Osteocyte (in vitro differentiated cells): ENCODE measurements around the gene PIK3R5. TPM values are rescaled to one million over a fixed set of nuclear protein-coding genes. Genes with fewer than 3 reads are reported as not detected.

Experiments used
- DNase-seq: peaks from one replicate; pipeline ENCODE4 v3.0.0; 2021; ENCODE audit warnings: mixed read lengths; ENCODE audit not compliant: unreplicated experiment; ENCODE audit errors: extremely low spot score
- H3K27ac Mint-ChIP-seq: one replicate; pipeline ENCODE4 v1.8.0; 2021; ENCODE audit warnings: mild to moderate bottlenecking, mixed read lengths; ENCODE audit not compliant: unreplicated experiment
- H3K27me3 Mint-ChIP-seq: one replicate; pipeline ENCODE4 v1.8.0; 2021; ENCODE audit warnings: mixed read lengths; ENCODE audit not compliant: unreplicated experiment
- H3K36me3 Mint-ChIP-seq: one replicate; pipeline ENCODE4 v1.8.0; 2021; ENCODE audit warnings: mixed read lengths; ENCODE audit not compliant: unreplicated experiment
- H3K4me1 Mint-ChIP-seq: one replicate; pipeline ENCODE4 v1.8.0; 2021; ENCODE audit warnings: mixed read lengths; ENCODE audit not compliant: unreplicated experiment
- H3K4me3 Mint-ChIP-seq: one replicate; pipeline ENCODE4 v1.8.0; 2021; ENCODE audit warnings: mild to moderate bottlenecking, moderate library complexity, mixed read lengths; ENCODE audit not compliant: unreplicated experiment
- H3K9me3 Mint-ChIP-seq: one replicate; pipeline ENCODE4 v1.8.0; 2021; ENCODE audit warnings: mixed read lengths; ENCODE audit not compliant: unreplicated experiment
- long read RNA-seq: library from polyadenylated mRNA; unstranded; transcript quantifications from one replicate; pipeline ENCODE4 v2.0.0, GENCODE V29; 2021
- total RNA-seq: library from RNA; stranded (reverse); gene quantifications from 2 replicates; pipeline ENCODE4 v1.2.1, GENCODE V29; 2021
- TF ChIP-seq, protein P1 (sequence below): fragments of 200-600 bp; sonication (generic); IDR thresholded peaks from 2 replicates; pipeline ENCODE4 v1.5.0; 2021; ENCODE audit warnings: antibody characterized with exemption, mild to moderate bottlenecking, moderate library complexity

The PIK3R5 gene, protein sequence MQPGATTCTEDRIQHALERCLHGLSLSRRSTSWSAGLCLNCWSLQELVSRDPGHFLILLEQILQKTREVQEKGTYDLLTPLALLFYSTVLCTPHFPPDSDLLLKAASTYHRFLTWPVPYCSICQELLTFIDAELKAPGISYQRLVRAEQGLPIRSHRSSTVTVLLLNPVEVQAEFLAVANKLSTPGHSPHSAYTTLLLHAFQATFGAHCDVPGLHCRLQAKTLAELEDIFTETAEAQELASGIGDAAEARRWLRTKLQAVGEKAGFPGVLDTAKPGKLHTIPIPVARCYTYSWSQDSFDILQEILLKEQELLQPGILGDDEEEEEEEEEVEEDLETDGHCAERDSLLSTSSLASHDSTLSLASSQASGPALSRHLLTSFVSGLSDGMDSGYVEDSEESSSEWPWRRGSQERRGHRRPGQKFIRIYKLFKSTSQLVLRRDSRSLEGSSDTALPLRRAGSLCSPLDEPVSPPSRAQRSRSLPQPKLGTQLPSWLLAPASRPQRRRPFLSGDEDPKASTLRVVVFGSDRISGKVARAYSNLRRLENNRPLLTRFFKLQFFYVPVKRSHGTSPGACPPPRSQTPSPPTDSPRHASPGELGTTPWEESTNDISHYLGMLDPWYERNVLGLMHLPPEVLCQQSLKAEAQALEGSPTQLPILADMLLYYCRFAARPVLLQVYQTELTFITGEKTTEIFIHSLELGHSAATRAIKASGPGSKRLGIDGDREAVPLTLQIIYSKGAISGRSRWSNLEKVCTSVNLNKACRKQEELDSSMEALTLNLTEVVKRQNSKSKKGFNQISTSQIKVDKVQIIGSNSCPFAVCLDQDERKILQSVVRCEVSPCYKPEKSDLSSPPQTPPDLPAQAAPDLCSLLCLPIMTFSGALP
- not detected in 2 replicates for total RNA-seq
- long read RNA-seq = 0 reads

DNA sequence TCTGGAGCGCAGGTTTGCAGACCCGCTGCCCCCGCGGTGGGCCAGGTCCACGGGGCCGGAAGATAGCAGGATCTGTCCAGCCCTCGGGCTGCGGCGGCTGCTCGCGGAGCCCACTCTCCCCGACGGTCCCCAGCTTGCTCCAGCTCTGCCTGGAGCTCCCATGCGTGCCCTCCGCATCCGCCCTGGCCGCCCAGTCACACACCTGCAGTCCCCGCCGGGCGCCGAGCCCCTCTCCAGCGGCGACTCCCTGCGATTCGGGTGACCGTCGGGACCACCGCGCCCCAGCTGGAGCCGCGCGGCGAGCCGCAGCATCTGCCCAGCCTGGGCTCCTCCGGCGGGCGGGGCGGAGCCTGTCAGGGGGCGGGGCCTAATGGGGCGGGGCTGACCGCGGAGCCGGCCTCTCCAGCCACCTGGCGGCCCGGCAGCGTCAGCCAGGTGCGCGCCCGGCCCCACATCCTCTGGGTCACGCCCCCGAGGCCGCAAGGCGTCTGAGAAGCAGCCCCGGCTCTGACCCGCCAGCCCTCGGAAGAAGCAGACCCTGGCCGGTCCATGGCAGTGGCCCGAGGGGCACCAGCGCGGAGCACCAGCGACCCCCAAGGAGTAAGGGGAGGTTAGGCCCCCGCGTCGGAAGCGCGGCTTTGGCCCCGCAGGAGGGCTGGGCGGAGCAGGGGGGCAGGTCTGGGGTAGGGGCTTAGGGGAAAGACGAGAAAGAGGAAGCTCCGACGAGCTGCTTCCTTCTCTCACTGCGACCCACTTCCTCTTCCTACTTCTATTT lies at the start of gene PIK3R5:
TSS of gene PIK3R5 (minus strand) at position 314 of the 775 bp plus-strand sequence. CDS start 54,213 bp downstream, outside the sequence.
- H3K9me3 Mint-ChIP-seq = no peaks in the 10 kb centered on the region
- TF ChIP-seq, protein P1, sequence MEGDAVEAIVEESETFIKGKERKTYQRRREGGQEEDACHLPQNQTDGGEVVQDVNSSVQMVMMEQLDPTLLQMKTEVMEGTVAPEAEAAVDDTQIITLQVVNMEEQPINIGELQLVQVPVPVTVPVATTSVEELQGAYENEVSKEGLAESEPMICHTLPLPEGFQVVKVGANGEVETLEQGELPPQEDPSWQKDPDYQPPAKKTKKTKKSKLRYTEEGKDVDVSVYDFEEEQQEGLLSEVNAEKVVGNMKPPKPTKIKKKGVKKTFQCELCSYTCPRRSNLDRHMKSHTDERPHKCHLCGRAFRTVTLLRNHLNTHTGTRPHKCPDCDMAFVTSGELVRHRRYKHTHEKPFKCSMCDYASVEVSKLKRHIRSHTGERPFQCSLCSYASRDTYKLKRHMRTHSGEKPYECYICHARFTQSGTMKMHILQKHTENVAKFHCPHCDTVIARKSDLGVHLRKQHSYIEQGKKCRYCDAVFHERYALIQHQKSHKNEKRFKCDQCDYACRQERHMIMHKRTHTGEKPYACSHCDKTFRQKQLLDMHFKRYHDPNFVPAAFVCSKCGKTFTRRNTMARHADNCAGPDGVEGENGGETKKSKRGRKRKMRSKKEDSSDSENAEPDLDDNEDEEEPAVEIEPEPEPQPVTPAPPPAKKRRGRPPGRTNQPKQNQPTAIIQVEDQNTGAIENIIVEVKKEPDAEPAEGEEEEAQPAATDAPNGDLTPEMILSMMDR = no peak
- no peak within 1 kb of the TSS for H3K27ac Mint-ChIP-seq
- H3K4me1 Mint-ChIP-seq = no peaks in the 10 kb centered on the region
- DNase-seq = peak; percentile 81
- no peak within 1 kb of the TSS for H3K4me3 Mint-ChIP-seq
- peaks cover 69% of the 10 kb centered on the region for H3K27me3 Mint-ChIP-seq
- H3K36me3 Mint-ChIP-seq = no peaks in the 10 kb centered on the region

DNA sequence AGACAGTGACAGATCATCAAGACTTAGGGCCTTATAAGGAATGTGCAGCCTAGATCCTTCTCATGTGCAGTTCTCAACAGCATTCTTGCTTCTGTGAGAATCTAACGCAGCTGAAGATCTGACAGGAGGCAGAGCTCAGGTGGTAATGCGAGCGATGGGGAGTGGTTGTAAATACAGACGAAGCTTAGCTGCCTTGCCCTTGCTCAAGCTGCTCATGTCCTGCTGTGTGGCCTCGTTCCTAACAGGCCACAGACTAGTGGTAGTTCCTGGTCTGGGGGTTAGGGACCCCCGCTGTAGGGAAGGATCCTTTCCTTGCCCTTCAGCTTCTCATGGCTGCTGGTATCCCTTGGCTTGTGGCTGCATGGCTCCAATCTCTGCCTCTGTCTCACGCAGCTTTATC lies 45.5 kb upstream of the PIK3R5 start:
- H3K36me3 Mint-ChIP-seq = no peaks in the 10 kb centered on the region
- TF ChIP-seq, protein P1 = no peak
- peaks cover 60% of the 10 kb centered on the region for H3K27me3 Mint-ChIP-seq
- no peak overlapping the region for H3K27ac Mint-ChIP-seq
- DNase-seq = no peak
- no peaks in the 10 kb centered on the region for H3K9me3 Mint-ChIP-seq
- H3K4me1 Mint-ChIP-seq = no peaks in the 10 kb centered on the region
- no peak overlapping the region for H3K4me3 Mint-ChIP-seq

DNA sequence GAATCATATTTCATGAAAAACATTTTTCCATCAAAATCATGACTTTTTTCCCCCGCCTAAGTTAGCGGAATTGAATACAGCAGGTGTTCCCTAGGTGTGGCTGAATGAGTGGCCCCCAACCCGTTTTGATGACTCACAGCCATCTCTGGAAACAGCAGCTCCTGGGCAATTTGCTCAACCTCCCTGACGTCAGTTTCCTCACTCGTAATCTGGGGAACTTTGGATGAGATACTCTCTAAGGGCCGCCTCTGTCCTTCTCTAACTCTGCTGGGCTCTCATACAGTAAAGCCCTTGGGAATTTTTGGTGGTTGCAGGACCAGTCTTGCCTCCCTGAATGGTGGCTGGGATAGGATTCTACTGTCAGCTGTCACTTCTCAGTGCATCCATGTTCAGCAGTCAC lies 44.2 kb upstream of the PIK3R5 start:
- H3K4me1 Mint-ChIP-seq = no peaks in the 10 kb centered on the region
- H3K9me3 Mint-ChIP-seq = no peaks in the 10 kb centered on the region
- DNase-seq = no peak
- peaks cover 68% of the 10 kb centered on the region for H3K27me3 Mint-ChIP-seq
- TF ChIP-seq, protein P1 = no peak
- no peak overlapping the region for H3K4me3 Mint-ChIP-seq
- H3K36me3 Mint-ChIP-seq = no peaks in the 10 kb centered on the region
- no peak overlapping the region for H3K27ac Mint-ChIP-seq

DNA sequence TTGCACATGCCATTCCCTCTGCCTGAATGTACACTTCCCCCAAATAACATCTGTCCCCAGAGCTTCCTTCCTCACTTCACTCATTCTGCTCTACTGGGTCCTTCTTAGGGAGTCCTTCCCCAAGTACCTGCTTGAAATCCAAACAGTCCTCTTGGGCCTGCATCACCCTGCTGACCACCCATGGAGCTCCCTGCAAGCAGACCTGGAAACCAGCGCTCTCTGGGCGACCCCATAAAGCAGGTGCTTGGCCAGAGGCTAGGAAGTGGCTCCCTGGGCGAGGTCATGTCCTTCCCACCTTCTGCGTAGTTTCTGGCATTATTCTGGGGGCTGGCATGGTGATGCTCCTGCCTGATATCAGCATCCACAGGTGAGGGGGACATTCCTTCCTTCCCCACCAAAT lies 43.6 kb upstream of the PIK3R5 start:
- Mint-ChIP-seq H3K27ac (no peak overlapping the region), H3K27me3 (peaks cover 66% of the 10 kb centered on the region), H3K4me3 (no peak overlapping the region), H3K9me3 (no peaks in the 10 kb centered on the region), H3K36me3 (no peaks in the 10 kb centered on the region), H3K4me1 (no peaks in the 10 kb centered on the region)
- DNase-seq = no peak
- TF ChIP-seq, protein P1 = no peak
